Astrocyte (in vitro differentiated cells and primary cell): ENCODE data around the gene MED15.

ENCODE experiments used
- CTCF ChIP-seq: IDR thresholded peaks from 2 replicates; pipeline ENCODE4 v1.5.1; 2011; ENCODE audit warnings: low read depth, mild to moderate bottlenecking, inconsistent platforms, low read length, moderate library complexity; ENCODE audit not compliant: insufficient read depth
- EZH2 ChIP-seq: IDR thresholded peaks from 2 replicates; pipeline ENCODE4 v1.6.1; 2012; ENCODE audit warnings: mild to moderate bottlenecking, low read length, inconsistent platforms; ENCODE audit not compliant: insufficient read depth

- TF ChIP-seq CTCF = no peak
- TF ChIP-seq EZH2 = no peak
Observed at GRCh38 chr22:20585639-20586402, 78.4 kb downstream of the MED15 start.
